Iris pigment epithelial cell (primary cell): Measurements from ENCODE around the gene ZSCAN18.

Source experiments
- DNase-seq: peaks from one replicate; pipeline ENCODE4 v3.0.0-alpha.2; 2011; ENCODE audit warnings: low read depth

Gene ZSCAN18

DNA sequence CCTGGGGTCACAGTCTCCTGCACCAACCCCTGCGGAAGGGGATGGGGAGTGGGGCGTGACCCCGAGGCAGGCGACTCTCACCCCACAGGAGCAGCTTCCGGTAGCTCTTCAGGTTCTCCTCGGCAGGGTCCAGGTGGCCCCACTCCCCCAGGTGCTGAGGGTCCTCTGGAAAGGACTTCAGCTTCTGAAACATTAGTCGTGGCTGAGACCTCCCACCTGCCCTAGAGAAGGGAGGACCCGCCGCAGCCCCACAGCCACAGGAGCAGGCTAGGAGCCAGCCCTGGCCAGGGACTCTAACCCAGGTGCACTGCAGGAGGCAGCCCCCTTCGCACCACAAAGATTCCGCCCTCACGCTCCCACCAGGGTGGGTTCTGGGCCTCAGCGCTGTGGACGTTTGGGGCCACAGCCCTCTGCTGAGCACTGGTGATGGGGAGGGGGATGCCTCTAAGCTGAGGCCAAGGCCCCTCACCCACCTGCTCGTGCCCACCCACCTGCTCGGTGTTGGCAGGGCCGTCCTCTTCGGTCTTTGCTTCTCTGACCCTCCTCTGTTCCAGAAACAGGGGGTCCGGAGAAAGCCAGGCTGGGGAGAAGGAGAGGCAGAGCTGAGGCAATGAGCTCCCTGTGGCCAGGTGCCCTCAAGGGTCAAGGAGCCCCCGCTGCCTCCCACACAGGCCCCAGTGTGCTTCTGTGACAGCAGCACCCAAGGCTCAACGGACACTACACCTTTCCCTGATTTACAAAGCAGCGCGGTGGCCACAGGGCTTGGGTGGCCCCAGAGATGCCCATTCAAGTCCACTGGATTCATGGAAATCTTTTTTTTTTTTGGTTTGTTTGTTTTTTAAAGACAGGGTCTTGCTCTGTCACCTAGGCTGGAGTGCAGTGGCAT lies 11.0 kb downstream of the ZSCAN18 start:
- no peak for DNase-seq

DNA sequence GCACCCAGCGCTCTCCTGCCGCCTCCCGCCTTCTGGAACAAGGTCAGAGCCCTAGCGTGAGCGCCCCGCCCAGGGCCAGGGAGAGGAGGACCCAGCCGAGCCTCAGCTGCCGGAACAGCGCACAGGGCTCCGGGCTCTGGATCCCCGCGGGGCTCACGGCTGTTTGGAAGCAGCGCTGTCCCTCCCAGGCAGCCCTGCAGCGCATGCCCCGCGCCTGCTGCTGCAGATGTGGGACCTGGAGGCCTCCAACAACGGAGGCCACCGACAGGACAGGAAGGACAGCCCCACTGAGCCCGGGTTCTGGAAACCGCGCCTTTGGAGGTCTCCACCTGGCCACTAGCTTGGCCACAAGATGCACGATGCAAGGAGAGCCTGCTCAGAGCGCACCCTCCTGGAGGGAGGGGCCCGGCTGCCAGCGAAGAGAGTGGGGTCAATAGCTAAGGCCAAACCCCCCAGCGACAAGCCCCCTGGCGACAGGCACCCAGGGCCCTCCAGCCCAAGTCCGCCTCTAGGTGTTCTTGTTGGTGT lies 12.6 kb downstream of the ZSCAN18 start:
- no peak for DNase-seq

GRCh38 chr19:58084596-58085347 lies 13.3 kb downstream of the ZSCAN18 start:
- DNase-seq: no peak

GRCh38 chr19:58083021-58083420 lies 15.0 kb downstream of the ZSCAN18 start:
- no peak for DNase-seq

DNA sequence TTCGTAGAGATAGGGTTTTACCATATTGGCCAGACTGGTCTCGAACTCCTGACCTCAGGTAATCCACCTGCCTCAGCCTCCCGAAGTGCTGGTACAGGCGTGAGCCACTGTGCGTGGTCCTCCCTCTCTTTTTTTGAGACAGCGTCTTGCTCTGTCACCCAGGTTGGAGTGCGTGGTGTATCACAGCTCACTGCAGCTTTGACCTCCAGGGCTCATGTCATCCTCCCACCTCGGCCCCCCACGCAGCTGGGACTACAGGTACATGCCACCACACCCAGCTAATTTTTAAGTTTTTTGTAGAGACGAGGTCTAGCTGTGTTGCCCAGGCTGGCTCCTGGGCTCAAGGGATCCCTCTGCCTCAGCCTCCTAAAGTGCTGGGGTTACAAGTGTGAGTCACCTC lies 18.2 kb downstream of the ZSCAN18 start:
- DNase-seq: no peak

GRCh38 chr19:58067240-58067912 lies 30.7 kb downstream of the ZSCAN18 start:
- DNase-seq: peak; percentile 7

DNA sequence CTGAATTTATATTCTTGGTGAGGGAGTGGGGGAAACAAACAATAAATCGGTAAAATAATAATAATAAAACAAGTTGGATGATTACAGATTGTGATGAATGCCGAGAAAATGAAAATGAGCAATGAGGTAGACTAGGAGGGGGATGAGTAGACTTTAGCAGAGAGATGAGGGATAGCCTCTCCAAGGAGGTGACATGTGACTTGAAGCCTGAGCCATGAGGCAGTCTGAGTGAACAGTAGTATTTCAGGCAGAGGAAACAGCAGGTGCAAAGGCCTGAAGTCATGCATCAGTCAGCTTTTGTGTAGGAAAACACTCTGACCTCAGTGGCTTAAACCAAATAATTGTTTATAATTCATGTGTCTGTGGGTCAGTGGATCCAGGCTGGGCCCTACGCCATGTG lies 34.3 kb downstream of the ZSCAN18 start:
- DNase-seq: no peak

DNA sequence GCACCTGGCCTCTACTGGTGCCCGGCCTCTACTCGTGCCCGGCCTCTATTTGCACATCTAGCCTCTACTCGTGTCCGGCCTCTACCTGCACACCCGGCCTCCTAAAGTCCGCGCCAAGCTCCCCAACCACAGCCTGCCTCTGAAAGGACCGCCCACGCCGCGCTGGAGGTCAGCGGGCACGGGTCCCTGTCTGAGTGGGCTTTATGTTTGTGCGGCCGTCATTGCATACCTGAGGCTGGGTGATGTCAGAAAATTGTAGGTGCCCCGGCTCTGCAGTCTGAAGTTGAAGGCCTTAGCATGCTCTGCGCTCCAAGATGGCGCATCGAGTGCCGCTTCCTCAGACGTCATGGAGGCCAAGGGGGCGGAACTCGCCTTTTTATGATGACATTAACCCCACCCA lies 37.8 kb downstream of the ZSCAN18 start:
- no peak for DNase-seq

DNA sequence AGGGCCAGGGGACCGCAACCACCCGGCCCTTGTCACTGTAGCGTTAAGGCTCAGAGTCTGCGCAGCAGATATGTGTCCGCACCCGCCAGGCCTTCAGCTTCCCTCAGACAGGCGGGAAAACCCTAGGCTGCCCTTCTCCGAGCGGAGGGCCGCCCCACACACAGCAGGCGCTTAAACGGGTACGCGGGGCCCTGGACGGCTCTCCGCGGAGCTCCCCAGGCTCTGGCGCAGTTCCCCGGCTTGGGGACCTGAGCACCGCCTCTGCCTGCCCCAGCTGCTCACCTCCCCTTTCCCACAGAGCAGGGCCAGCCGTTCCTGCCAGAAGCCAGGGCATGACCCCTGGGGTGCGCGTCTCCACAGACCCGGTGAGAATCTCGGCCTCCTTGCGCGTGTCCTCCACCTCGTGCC lies 38.4 kb downstream of the ZSCAN18 start:
- no peak for DNase-seq

GRCh38 chr19:58059003-58059670 lies 38.9 kb downstream of the ZSCAN18 start, which contains the start of gene ZNF135:
TSS of gene ZNF135 (plus strand) at chr19:58059282. CDS start at chr19:58060003, 721 bp downstream.
- peak; percentile 90 for DNase-seq

GRCh38 chr19:58058467-58058866 lies 39.6 kb downstream of the ZSCAN18 start:
- no peak for DNase-seq

DNA sequence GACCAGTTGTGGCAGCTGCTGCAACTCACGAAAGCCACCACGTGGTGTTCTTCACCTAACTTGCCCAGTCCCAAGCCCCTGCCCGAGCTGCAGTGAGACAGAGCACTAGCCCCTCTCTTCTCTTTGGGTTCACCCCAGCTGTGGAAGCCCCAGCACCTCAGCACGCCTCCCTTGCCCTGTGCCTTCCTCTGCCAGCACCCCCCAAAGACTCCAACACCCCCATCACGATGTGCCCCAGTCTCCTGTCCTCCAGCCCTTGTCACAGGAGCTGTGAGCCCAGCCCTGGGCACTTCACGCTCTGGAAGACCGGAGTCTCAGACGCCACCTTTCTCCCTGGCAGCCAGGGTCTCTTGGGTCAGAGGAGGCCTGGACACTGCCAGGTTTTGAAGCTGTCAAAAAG lies 41.2 kb downstream of the ZSCAN18 start:
- no peak for DNase-seq

GRCh38 chr19:58056261-58056660 lies 41.8 kb downstream of the ZSCAN18 start:
- no peak for DNase-seq

DNA sequence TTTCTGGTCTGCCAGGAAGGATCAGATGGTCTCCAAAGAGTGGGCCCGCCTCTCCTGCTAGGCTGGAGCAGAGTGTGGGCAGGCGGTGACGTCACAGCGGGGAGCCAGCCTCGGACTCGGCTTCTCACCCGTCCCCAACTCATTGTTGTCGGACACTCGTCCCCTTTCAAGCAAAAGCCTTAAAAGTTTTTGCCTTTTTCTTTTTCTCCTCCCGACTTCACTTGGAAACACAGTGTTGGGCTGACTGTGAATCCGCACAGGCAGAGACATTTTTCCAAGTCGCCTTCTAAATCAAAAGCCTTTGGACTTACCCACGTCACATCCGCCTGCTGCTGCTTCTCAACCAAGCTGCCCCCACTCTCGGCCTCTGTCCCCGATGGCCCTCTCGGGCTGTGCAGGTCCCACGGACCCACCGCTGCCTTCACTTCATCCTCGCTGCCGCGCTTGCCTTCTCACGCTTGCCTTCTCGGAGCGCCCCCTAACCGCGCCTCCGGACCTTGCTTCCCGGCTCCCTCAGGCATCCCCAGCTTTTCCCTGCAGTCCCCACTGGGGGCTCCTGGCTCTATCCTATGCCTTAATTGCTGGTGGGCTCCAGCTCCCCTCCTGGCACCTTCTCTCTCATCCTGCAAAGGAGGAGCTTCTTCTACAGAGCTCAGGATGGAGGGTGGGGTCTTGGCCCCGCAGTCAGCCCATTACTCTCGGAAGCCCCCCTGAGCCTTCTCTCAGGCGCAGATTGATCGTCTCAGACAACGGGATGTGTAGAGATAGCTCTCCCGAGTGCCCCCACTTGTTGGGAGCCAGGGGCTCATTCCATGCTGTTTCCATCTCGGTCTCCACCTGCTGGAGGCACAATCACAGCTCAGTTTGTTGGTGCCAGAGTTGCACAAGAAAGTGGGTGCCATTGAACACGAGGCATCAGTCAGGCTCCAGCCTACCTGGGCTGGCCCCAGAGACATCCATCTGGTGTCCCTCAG lies 42.8 kb downstream of the ZSCAN18 start:
- peak; percentile 40 for DNase-seq

- no peak for DNase-seq
Observed at GRCh38 chr19:58053480-58054156, 44.4 kb downstream of the ZSCAN18 start.

DNA sequence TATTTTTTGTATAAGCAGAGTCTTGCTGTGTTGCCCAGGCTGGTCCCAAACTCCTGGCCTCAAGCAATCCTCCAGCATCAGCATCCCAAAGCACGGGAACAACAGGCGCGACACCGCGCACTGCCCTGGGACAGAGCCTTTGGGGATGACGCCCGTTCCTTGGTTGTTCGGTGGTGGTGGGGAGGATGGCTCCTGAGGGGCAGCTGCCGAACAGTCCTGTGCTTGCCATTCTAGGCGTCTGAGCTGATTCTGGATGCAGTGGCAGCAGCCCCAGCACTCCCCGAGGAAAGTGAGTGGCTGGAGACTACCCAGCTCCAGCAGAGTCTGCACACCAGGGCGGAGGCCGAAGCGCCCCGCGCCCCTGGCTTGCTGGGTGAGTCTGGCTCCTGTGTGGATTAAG lies 45.8 kb downstream of the ZSCAN18 start:
- no peak for DNase-seq

GRCh38 chr19:58047672-58048071 lies 50.4 kb downstream of the ZSCAN18 start:
- DNase-seq: no peak

DNA sequence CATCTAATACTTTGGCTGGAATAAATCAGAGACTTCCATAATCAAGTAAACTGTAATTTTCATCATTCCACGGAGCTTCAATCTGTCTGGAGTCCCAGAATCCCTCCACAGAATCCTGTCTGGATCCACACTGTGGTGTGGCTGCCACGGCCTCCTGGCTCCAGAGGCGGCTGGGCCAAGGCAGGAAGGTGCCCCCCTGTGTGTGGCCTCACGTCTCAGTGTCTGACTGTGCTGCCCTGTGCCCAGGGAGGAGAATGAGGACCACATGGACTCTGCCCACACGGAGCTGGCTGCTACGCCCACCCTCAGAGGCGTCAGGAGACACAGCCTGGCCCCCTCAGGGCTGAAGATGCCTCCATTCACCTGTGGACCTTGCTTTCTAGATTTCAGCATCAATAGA lies 51.2 kb downstream of the ZSCAN18 start:
- DNase-seq: no peak

GRCh38 chr19:58045411-58046050 lies 52.5 kb downstream of the ZSCAN18 start:
- DNase-seq: no peak
